Measurements from ENCODE around the gene NCKAP5L.
"Not testable (repeated sequence)": the region's sequence is repeated elsewhere in the genome, so short reads cannot be mapped to it uniquely, and the experiment has no call there.

DNA sequence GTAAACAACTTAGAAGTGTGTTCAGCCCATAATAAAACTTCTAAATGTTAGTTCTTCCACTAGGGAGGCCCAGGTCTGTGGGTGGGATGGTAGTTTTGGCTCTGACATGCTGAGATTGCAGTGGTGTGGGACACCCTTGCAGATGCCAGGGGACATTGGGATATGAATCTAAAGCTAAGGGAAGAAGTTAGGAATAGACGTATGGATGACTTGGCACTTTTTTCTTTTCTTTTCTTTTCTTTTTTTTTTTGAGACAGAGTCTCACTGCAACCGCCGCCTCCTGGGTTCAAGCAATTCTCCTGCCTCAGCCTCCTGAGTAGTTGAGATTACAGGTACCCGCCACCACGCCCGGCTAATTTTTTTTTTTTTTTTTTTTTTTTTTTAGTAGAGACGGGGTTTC is 55.1 kb downstream of the NCKAP5L start:
- TF ChIP-seq YY1 (IDR thresholded peaks at IDR 0.05; ENCODE audit: insufficient read depth, insufficient read length); ZNF274 (IDR thresholded peaks at IDR 0.05; ENCODE audit: low read depth, low read length); SUZ12 (IDR thresholded peaks at IDR 0.05; ENCODE audit: extremely low read depth, insufficient read depth, insufficient read length): not testable (repeated sequence)
